ENCODE results near the gene ZGPAT. TPM values are rescaled to one million over a fixed set of nuclear protein-coding genes. Genes with fewer than 3 reads are reported as not detected.

Gene ZGPAT
- total and polyA plus RNA-seq, 2 of the 4 experiments (the other 2 are of a cell fraction) = 13.4 to 20.2 TPM

GRCh38 chr20:63750807-63751470, 43.1 kb downstream of the ZGPAT start:
- in situ Hi-C loops (cut with MboI; ENCODE audit: low sequenced_read_pairs) (no loop called here), dilution Hi-C loops (cut with HindIII; ENCODE audit: low sequenced_read_pairs, unreplicated experiment) (no loop called here), intact Hi-C loops (cut with micrococcal nuclease) (no loop called here)
- H3K56ac ChIP-seq (ENCODE audit: extremely low read depth, insufficient read depth, low read length) = no peak overlapping the region
- no peak overlapping the region for H3K27ac ChIP-seq (ENCODE audit: insufficient read depth, low read length)
- H3K79me1 ChIP-seq (ENCODE audit: low read depth in 1 of 2, low read length in 2 of 2) = 0 out of 4 replicates have a peak, but pooled peaks cover 0 to 2% of the 10 kb centered on the region in 2 experiments
- H3K9ac ChIP-seq (ENCODE audit: low read depth, low read length) = no peak overlapping the region
- H3K27me3 ChIP-seq (ENCODE audit: control insufficient read depth, insufficient read depth, low read length) = no peaks in the 10 kb centered on the region
- H3K23ac ChIP-seq (ENCODE audit: low read depth, low read length) = no peak overlapping the region
- H4K5ac ChIP-seq (ENCODE audit: low read depth, low read length) = no peak overlapping the region
- H2AK9ac ChIP-seq (replicated peaks; ENCODE audit: low read depth, low read length, poor library complexity) = peak overlapping the region; percentile 42
- H3K4me2 ChIP-seq (ENCODE audit: low read depth, low read length) = no peak overlapping the region
- H4K20me1 ChIP-seq (ENCODE audit: insufficient read depth, low read length) = no peaks in the 10 kb centered on the region; the same call in 1 of the 2 replicates
- no peak overlapping the region for H2AFZ ChIP-seq (replicated peaks; ENCODE audit: low read length, poor library complexity)
- H3K4ac ChIP-seq (ENCODE audit: low read depth, low read length) = no peak overlapping the region
- H2BK20ac ChIP-seq (ENCODE audit: low read depth, low read length) = no peak overlapping the region
- no peak overlapping the region for H3K14ac ChIP-seq (replicated peaks; ENCODE audit: low read depth, low read length)
- no peak overlapping the region for H2AK5ac ChIP-seq (ENCODE audit: low read depth, low read length)
- H3K4me1 ChIP-seq (ENCODE audit: control insufficient read depth, insufficient read depth, low read length) = no peaks in the 10 kb centered on the region
- H2BK5ac ChIP-seq (ENCODE audit: low read depth, low read length, poor library complexity, severe bottlenecking) = no peak overlapping the region
- DNase-seq (no peak), ATAC-seq (ENCODE audit: low read depth) (no peak)
- H3K18ac ChIP-seq (ENCODE audit: low read depth, low read length) = no peak overlapping the region
- WGBS, 2 experiments (ENCODE audit: extremely low coverage in 2 of 2, insufficient read length in 1 of 2) = 86% methylated on average over 7 of the region's 26 CpGs; no CpG with 5 or more reads in 1 of the 2 experiments
- POLR2A ChIA-PET (ENCODE audit: unreplicated experiment) = no interaction called here
- BruUV-seq (replicated peaks) = no TSS peak
- no peak overlapping the region for H2BK120ac ChIP-seq (ENCODE audit: low read depth, low read length)
- TF ChIP-seq SMC3 (IDR thresholded peaks at IDR 0.05; ENCODE audit: low read depth, low read length) (no peak), RCOR1 (IDR thresholded peaks at IDR 0.05; ENCODE audit: insufficient replicate concordance, low read length) (no peak), FOS (IDR thresholded peaks at IDR 0.05; ENCODE audit: low read depth, low read length) (no peak), CEBPB (IDR thresholded peaks at IDR 0.05; ENCODE audit: low read depth, low read length) (no peak), BHLHE40 (IDR thresholded peaks at IDR 0.05; ENCODE audit: low read depth, low read length) (no peak), CTCF (conservative IDR thresholded peaks at IDR 0.05; ENCODE audit: low read depth, low read length) (no peak), MAFK (IDR thresholded peaks at IDR 0.05; ENCODE audit: low read depth, low read length) (no peak), ELK1 (IDR thresholded peaks at IDR 0.05; ENCODE audit: borderline replicate concordance, low read depth, low read length) (no peak), NFE2L2 (IDR thresholded peaks at IDR 0.05; ENCODE audit: low read depth, low read length) (no peak), CHD1 (IDR thresholded peaks at IDR 0.05; ENCODE audit: low read depth, low read length) (no peak), POLR2A (IDR thresholded peaks at IDR 0.05; ENCODE audit: low read depth, low read length) (no peak), MXI1 (IDR thresholded peaks at IDR 0.05; ENCODE audit: borderline replicate concordance, low read depth, low read length) (no peak), MAZ (IDR thresholded peaks at IDR 0.05; ENCODE audit: borderline replicate concordance, low read depth, low read length) (no peak), RAD21 (IDR thresholded peaks at IDR 0.05; ENCODE audit: low read length) (no peak)
- TF ChIP-seq, protein P1, sequence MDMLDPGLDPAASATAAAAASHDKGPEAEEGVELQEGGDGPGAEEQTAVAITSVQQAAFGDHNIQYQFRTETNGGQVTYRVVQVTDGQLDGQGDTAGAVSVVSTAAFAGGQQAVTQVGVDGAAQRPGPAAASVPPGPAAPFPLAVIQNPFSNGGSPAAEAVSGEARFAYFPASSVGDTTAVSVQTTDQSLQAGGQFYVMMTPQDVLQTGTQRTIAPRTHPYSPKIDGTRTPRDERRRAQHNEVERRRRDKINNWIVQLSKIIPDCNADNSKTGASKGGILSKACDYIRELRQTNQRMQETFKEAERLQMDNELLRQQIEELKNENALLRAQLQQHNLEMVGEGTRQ (IDR thresholded peaks at IDR 0.05; ENCODE audit: low read depth, low read length) = no peak
- no peak overlapping the region for H3K4me3 ChIP-seq (ENCODE audit: insufficient read depth, low read depth, low read length)
- H3K9me1 ChIP-seq (ENCODE audit: insufficient read depth, low read length) = no peaks in the 10 kb centered on the region
- CTCF ChIA-PET = no interaction called here
- no peaks in the 10 kb centered on the region for H3K9me3 ChIP-seq (ENCODE audit: control insufficient read depth, insufficient read depth, low read length)
- no peak overlapping the region for H4K91ac ChIP-seq (ENCODE audit: insufficient read depth, low read depth, low read length)
- no peak overlapping the region for H2BK15ac ChIP-seq (ENCODE audit: low read depth, low read length)
- no peak overlapping the region for H4K8ac ChIP-seq (ENCODE audit: low read depth in 2 of 2, low read length in 2 of 2)
- H3K36me3 ChIP-seq (ENCODE audit: control insufficient read depth, insufficient read depth, low read length) = peaks cover 5% of the 10 kb centered on the region; the same call in 1 of the 2 replicates

Measured in IMR-90 (cell line).